Raji (cell line): ENCODE measurements around the gene PVRIG.

Experiments used
- POLR2A ChIP-seq: IDR thresholded peaks from 2 replicates; pipeline ENCODE4 v1.6.1; 2011; ENCODE audit warnings: low read depth, low read length, control low read depth; ENCODE audit not compliant: insufficient read depth

PVRIG gene

GRCh38 chr7:100222445-100223132 lies 2.8 kb downstream of the PVRIG start:
- 0 out of 2 replicates have a peak, but pooled peaks have one; percentile 33 for TF ChIP-seq POLR2A

GRCh38 chr7:100224891-100225290 lies 5.1 kb downstream of the PVRIG start:
- TF ChIP-seq POLR2A = 0 out of 2 replicates have a peak, but pooled peaks have one; percentile 5

- TF ChIP-seq POLR2A = no peak
These were observed 27.5 kb downstream of the PVRIG start for GRCh38 chr7:100247152-100247757.

GRCh38 chr7:100248483-100248882 lies 28.7 kb downstream of the PVRIG start:
- no peak for TF ChIP-seq POLR2A

- TF ChIP-seq POLR2A = no peak
These were observed 37.3 kb downstream of the PVRIG start for GRCh38 chr7:100257017-100257416.

- no peak for TF ChIP-seq POLR2A
These were observed 47.0 kb downstream of the PVRIG start for GRCh38 chr7:100266576-100267354.

GRCh38 chr7:100267648-100268047 lies 47.9 kb downstream of the PVRIG start:
- TF ChIP-seq POLR2A = no peak
